Stimulated activated naive CD8-positive, alpha-beta T cell treated with anti-CD3 and anti-CD28 coated beads, Interleukin-15, amount 100 ng/mL, for 72 hours (primary cell): ENCODE results near the gene CHRDL1.
"Not testable (repeated sequence)": the region's sequence is repeated elsewhere in the genome, so short reads cannot be mapped to it uniquely, and the experiment has no call there.

Experiments
- ATAC-seq: fragments of 150-1000 bp; cut with Tn5 transposase; 2 replicates; pipeline ENCODE4 v1.10.0; 2021; ENCODE audit warnings: mild to moderate bottlenecking, moderate library complexity
- DNase-seq, 2 donors: peaks; one replicate each; pipeline ENCODE4 v3.0.0; 2021 to 2022
- H3K27ac Mint-ChIP-seq, 2 donors: one replicate each; pipeline ENCODE4 v1.8.0; 2022; ENCODE audit warnings: mild to moderate bottlenecking in 2 of 2, mixed read lengths in 2 of 2, moderate library complexity in 2 of 2
- H3K27me3 Mint-ChIP-seq: one replicate; pipeline ENCODE4 v1.8.0; 2022; ENCODE audit warnings: mixed read lengths
- H3K4me1 Mint-ChIP-seq: one replicate; pipeline ENCODE4 v1.8.0; 2022; ENCODE audit warnings: mild to moderate bottlenecking, mixed read lengths
- H3K4me3 Mint-ChIP-seq, 2 donors: one replicate each; pipeline ENCODE4 v1.8.0; 2022; ENCODE audit warnings: mild to moderate bottlenecking in 2 of 2, mixed read lengths in 2 of 2, moderate library complexity in 1 of 2
- H3K9me3 Mint-ChIP-seq, 2 donors: one replicate each; pipeline ENCODE4 v1.8.0; 2022; ENCODE audit warnings: mixed read lengths in 2 of 2

Gene CHRDL1, protein sequence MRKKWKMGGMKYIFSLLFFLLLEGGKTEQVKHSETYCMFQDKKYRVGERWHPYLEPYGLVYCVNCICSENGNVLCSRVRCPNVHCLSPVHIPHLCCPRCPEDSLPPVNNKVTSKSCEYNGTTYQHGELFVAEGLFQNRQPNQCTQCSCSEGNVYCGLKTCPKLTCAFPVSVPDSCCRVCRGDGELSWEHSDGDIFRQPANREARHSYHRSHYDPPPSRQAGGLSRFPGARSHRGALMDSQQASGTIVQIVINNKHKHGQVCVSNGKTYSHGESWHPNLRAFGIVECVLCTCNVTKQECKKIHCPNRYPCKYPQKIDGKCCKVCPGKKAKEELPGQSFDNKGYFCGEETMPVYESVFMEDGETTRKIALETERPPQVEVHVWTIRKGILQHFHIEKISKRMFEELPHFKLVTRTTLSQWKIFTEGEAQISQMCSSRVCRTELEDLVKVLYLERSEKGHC

DNA sequence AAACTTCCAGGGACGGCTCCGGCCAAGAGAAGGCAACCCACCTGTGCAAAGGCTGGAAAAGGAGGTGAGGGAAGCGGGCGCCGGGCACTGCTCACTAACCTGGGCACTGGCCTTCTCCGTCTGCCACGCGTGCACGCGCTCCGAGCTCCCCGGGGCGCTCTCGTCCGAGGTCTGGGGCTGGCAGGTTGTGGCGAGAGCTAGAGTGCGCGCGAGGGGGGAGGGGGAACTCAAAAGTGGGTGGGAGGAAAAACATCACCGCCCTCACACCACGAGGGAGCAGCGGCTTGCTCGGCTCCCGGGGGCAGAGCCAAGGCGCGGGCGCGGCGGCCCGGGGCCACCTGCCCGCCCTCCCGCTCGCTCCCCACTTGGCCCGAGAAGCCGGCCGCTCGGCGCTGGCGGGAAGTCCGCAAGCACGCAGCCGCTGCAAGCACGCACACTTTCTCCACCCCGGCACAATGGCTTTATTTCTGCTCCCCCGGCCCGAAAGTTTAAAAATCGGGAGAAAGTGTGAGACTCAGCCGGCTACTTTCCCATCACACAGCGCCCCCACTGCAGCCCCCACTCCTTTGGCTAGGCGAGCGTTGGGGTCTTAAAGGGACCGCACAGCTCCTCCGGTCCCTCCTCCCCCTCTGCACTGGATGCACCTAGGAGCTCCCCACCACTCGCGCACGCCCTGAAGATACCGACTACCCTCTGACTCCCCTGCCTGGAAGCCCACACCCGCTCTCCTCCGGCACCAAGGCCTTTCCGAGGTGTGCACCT lies at the start of gene CHRDL1:
CHRDL1 (minus strand) TSS at position 173 of the 762 bp plus-strand sequence. CDS start 3,636 bp downstream, outside the sequence.
- no peak for DNase-seq
- H3K4me3 Mint-ChIP-seq = peak within 1 kb of the TSS; percentile 50 to 54
- H3K4me1 Mint-ChIP-seq = peaks cover 6% of the 10 kb centered on the region
- no peaks in the 10 kb centered on the region for H3K9me3 Mint-ChIP-seq
- peaks cover 23% of the 10 kb centered on the region for H3K27me3 Mint-ChIP-seq
- peak; percentile 43 for ATAC-seq
- H3K27ac Mint-ChIP-seq = no peak within 1 kb of the TSS

DNA sequence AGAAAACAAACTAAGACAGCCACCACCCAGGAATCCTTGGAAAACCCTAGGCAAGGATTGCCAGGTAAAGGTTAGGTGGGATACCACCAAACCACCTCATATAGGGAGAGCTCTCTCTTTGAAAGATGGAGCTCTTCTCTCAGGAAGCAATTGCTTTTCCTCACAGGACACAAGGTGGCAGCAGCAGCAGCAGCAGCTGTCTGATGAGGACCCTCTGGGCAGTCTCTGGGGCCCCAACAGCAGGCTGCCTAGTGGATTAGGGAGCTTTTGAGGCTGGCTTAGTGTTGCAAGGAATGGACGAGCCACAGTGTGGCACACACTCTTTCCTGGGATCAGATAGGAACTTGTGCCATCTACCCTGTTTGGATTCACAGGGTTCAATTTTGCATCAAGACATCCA lies 41.4 kb upstream of the CHRDL1 start:
- DNase-seq = no peak
- ATAC-seq = no peak
- Mint-ChIP-seq H3K27ac (no peak overlapping the region), H3K4me3 (no peak overlapping the region), H3K27me3 (no peaks in the 10 kb centered on the region), H3K9me3 (no peaks in the 10 kb centered on the region), H3K4me1 (no peaks in the 10 kb centered on the region)

DNA sequence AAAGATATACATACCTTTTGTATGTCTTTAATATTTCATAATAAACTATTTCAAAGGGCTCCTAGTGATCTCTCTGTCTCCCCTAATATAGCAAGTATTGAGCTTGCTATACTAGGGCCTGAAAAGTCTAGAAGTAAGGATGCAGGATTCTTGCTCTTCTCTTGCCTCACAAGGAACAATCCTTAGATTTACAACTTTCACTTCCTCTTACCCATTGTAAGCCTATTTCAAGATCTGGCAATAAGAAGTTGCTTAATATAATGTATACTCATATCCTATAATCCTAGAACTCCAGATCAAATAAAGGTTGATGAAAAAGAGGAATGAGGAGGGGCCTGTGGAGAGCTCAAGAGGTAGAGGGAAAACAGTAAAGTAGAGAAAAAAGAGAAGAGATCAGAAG lies 40.8 kb upstream of the CHRDL1 start:
- no peaks in the 10 kb centered on the region for H3K9me3 Mint-ChIP-seq
- H3K4me3 Mint-ChIP-seq = no peak overlapping the region

DNA sequence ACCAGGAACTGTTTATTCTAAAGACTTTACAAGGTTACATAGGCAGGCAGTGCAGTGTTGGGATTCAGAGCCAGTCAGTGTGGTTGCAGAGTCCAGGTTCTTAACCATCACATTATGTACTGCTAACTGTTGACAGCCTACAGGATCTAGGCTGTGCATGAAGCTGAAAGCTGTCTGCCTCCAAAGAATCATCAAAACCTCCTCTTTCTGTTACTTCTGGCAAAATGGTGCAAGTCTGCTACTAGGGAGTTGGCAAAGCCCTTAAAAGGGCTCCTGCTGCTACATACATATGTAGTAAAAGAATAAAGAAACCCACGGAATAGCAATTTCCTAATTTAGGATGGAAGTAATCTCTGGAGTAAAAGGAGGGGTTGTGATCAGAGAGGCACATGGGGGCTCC lies 40.4 kb upstream of the CHRDL1 start:
- no peaks in the 10 kb centered on the region for H3K9me3 Mint-ChIP-seq
- ATAC-seq (no peak), DNase-seq (no peak)
- H3K4me3 Mint-ChIP-seq = no peak overlapping the region
- no peak overlapping the region for H3K27ac Mint-ChIP-seq
- H3K27me3 Mint-ChIP-seq = no peaks in the 10 kb centered on the region
- no peaks in the 10 kb centered on the region for H3K4me1 Mint-ChIP-seq

More for the DNA sequence above, 40.8 kb upstream of the CHRDL1 start:
- Mint-ChIP-seq H3K27me3 (no peaks in the 10 kb centered on the region), H3K27ac (no peak overlapping the region), H3K4me1 (no peaks in the 10 kb centered on the region)
- ATAC-seq (no peak), DNase-seq (no peak)

DNA sequence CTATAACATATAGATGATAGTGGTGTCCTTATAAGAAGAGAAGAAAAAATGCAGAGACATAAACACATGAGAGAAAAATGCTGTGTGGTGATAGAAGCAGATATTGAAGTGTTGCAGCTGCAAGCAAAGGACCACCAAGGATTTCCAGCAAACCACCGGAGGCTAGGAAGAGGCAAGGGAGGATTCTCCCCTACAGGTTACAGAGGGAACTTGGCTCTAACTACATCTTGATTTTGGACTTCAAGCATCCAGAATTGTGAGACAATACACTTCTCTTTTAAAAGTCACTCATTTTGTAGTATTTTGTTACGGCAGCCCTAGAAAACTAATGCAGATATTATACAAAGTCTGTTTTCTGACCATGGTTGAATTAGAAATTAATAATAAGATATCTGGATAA lies 30.4 kb upstream of the CHRDL1 start:
- H3K27me3 Mint-ChIP-seq = no peaks in the 10 kb centered on the region
- no peaks in the 10 kb centered on the region for H3K9me3 Mint-ChIP-seq
- no peak for ATAC-seq

DNA sequence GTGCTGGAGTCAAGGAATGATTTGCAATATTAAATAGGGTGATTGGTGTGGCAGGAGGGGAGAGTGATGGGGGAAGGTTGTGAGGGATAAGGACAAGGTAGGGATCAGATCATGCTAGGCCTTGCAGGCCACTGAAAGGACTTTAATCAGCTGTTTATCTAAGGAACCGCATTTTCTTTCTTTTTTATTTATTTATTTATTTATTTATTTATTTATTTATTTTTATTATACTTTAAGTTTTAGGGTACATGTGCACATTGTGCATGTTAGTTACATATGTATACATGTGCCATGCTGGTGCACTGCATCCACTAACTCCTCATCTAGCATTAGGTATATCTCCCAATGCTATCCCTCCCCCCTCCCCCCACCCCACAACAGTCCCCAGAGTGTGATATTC lies 20.9 kb upstream of the CHRDL1 start:
- ATAC-seq, H3K9me3 Mint-ChIP-seq, DNase-seq, H3K27me3 Mint-ChIP-seq, H3K4me1 Mint-ChIP-seq, H3K27ac Mint-ChIP-seq, H3K4me3 Mint-ChIP-seq: not testable (repeated sequence)

More for the DNA sequence above, 30.4 kb upstream of the CHRDL1 start:
- H3K4me1 Mint-ChIP-seq = no peaks in the 10 kb centered on the region
- no peak overlapping the region for H3K4me3 Mint-ChIP-seq
- no peak for DNase-seq
- no peak overlapping the region for H3K27ac Mint-ChIP-seq

DNA sequence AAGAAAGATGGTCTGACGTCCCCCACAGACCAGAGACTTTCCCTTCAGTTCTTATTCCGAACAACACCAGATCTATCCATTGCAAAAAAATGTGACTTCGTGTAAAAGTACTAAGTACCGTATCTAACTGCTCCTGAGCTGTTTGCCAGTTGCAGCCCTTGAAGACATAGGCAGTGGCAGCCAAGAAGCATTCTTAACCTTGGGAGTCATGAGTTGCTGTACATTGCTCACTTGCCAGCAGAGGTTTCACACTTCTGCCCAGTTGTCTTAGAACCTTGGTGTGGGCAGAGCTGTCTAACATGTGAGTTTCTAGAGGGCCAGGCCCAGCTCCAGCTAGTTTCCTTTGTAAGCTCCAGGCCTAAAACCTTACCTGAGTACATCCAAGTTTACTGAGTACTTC lies 10.5 kb upstream of the CHRDL1 start:
- no peak overlapping the region for H3K4me3 Mint-ChIP-seq
- H3K4me1 Mint-ChIP-seq = no peaks in the 10 kb centered on the region
- H3K27me3 Mint-ChIP-seq = no peaks in the 10 kb centered on the region
- ATAC-seq (no peak), DNase-seq (no peak)
- no peak overlapping the region for H3K27ac Mint-ChIP-seq
- H3K9me3 Mint-ChIP-seq = no peaks in the 10 kb centered on the region

DNA sequence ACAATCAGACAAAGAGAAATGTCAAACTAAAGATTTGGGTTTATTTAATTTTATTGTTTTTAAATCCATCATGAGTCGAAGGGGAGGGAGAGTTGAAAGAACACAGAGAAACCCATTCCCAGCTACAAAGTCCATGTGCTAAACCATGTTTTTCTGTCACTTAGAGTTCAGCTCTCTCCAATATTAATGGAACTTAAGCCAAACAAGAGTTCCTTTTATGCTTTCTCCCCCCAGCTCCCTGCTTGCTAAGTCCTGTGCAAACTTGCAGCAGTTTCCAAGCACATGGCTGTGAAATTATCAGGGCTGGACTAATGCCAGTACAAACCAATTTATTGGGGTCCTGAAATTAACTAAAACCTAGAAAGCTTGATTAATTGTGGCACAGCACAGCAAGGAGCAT lies 9.7 kb upstream of the CHRDL1 start:
- no peak for ATAC-seq
- no peak overlapping the region for H3K4me3 Mint-ChIP-seq
- H3K27me3 Mint-ChIP-seq = no peaks in the 10 kb centered on the region
- no peak for DNase-seq
- H3K9me3 Mint-ChIP-seq = no peaks in the 10 kb centered on the region
- H3K4me1 Mint-ChIP-seq = no peaks in the 10 kb centered on the region
- H3K27ac Mint-ChIP-seq = no peak overlapping the region

DNA sequence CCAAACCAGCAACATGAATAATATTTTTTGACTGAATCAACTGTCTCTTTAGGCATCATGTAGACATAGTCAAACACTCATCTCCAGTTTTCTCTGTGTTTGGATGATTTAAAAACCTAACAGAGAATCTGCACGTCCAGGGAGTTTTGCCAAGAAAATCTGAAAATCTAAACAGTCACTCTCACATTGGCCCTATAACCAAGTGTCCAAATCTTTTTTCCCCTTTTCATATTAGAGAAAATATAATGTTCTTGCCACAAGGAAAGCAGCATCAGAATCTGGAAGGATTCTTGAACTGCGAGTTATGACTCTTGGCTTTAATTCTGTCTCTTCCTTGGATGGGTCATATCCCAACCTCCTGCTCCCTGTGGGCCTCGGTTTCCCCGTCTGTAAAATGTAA lies 8.8 kb upstream of the CHRDL1 start:
- Mint-ChIP-seq H3K9me3 (no peaks in the 10 kb centered on the region), H3K4me3 (no peak overlapping the region), H3K27me3 (no peaks in the 10 kb centered on the region), H3K4me1 (no peaks in the 10 kb centered on the region), H3K27ac (no peak overlapping the region)
- no peak for DNase-seq
- ATAC-seq = no peak

DNA sequence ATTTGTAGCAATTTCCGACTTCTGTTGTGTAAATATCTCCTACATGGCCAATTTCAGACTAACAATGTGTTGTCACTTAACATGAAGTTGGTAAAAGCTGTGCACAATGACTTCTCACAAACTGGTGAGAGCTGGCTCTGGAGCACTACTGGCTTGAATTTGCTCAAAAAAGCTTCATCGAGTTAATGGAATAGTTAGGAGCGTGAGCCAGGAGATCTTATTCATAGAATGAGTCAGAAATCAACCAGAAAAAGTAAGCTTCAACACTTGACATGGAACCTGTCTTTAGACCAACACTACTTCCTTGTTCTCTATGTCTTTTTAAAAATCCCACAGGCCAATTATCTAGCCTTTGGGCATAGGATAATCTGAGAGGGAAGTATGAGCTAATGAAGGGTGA lies 7.9 kb upstream of the CHRDL1 start:
- DNase-seq (no peak), ATAC-seq (no peak)
- no peaks in the 10 kb centered on the region for H3K9me3 Mint-ChIP-seq
- peaks cover 3% of the 10 kb centered on the region for H3K27me3 Mint-ChIP-seq
- no peak overlapping the region for H3K27ac Mint-ChIP-seq
- H3K4me3 Mint-ChIP-seq = no peak overlapping the region
- H3K4me1 Mint-ChIP-seq = no peaks in the 10 kb centered on the region

DNA sequence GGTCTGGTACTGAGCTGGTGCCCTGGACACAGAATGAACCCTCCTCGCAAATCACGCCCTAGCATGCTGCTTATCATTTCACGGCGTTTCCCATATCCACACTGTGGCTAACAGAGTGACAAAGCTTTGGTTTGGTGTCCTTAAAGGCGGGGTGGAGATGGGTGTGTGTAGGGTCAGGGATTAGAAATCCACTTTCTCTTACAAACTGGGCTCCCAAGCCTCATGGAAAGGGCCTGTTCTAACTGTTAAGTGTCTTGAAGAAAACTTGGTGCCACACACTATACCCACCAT lies 735 bp upstream of the CHRDL1 start:
- DNase-seq (no peak), ATAC-seq (no peak)
- Mint-ChIP-seq H3K27ac (no peak overlapping the region), H3K4me3 (peak overlapping the region; percentile 37 to 50), H3K9me3 (no peaks in the 10 kb centered on the region), H3K27me3 (peaks cover 23% of the 10 kb centered on the region), H3K4me1 (peaks cover 6% of the 10 kb centered on the region)

DNA sequence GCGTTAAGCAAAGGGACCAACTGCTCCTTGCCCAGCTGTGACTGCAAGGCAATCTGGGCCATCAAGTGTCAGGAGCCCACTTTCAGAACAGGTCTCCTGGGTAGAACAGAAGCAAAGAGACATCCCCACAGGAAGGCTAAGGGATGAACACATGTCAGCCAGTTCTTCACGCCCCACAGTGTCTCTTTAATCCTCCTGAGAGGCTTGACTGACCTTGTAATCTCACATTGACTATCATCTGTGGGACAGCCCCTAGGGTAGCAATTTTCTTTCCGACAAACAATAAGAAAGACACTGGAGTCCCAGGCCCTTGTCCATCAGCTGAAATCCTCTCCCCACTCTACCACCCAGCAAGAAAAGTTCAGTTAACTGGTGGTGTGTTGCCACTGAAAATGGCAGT lies 1.0 kb downstream of the CHRDL1 start:
- no peak for ATAC-seq
- no peak overlapping the region for H3K4me3 Mint-ChIP-seq
- H3K9me3 Mint-ChIP-seq = no peaks in the 10 kb centered on the region
- H3K27ac Mint-ChIP-seq = no peak overlapping the region
- DNase-seq = no peak
- H3K4me1 Mint-ChIP-seq = peaks cover 6% of the 10 kb centered on the region
- peaks cover 23% of the 10 kb centered on the region for H3K27me3 Mint-ChIP-seq

DNA sequence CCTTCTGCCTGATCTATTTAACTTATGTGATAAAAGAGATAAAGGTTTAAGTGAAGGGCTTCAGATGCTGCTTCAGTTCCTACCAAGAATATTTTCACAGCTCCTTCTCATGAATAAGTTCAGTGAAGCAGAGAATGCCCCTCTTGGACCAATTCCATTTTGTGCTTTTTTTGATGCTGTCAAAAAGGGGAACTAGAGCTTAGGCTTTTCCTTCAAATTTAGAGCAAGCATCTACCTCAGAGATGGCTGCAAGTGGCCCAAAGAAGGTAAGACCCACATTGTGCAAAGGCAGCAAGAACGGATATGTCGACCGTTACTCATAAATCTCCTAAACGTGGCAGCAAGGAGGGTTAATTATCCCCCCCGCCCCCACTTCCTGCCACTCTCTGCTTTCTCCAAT lies 4.5 kb downstream of the CHRDL1 start:
- Mint-ChIP-seq H3K4me3 (no peak overlapping the region), H3K27ac (no peak overlapping the region), H3K4me1 (peaks cover 2% of the 10 kb centered on the region), H3K9me3 (no peaks in the 10 kb centered on the region), H3K27me3 (peaks cover 11% of the 10 kb centered on the region)
- DNase-seq = no peak
- no peak for ATAC-seq

DNA sequence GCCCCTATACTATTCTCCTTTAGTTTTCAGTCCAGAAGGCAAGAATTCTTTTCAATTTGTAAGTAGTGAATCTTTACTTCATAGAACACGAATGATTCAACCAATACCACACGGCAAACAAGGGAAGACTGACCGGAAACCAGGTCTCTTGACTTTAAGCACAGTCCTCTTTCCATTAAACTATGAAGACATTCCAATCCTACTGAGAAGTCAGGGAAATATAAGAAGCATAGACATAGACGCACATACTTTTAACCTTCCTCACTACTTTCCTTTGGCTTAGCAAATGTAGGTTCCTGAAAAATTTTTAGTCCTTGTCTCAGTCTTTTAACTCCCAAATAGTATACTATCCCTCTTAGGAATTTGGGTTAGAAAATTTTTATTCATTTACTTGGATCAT lies 9.1 kb downstream of the CHRDL1 start:
- H3K4me3 Mint-ChIP-seq = no peak overlapping the region
- H3K9me3 Mint-ChIP-seq = no peaks in the 10 kb centered on the region
- H3K27me3 Mint-ChIP-seq = no peaks in the 10 kb centered on the region
- no peaks in the 10 kb centered on the region for H3K4me1 Mint-ChIP-seq
- no peak overlapping the region for H3K27ac Mint-ChIP-seq
- no peak for ATAC-seq
- no peak for DNase-seq

DNA sequence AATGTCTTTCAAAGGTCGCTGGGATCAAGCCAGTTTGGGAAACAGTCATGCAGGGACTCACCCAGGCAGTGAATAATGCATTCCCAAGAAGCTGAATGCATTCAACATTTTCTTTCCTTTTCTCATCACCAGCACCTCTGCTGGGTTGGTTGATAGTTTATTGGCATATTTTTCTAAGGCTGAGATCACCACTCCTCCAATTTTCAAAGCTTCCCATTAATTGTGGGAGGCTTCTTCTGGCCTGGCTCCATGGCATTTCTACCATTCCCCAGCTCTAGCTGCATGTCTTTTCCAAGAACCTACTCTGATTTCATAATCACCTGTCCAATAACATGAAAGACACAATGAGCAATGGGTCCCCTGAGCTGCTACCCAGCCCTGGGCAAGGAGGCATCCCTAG lies 35.8 kb downstream of the CHRDL1 start:
- no peak overlapping the region for H3K4me3 Mint-ChIP-seq

DNA sequence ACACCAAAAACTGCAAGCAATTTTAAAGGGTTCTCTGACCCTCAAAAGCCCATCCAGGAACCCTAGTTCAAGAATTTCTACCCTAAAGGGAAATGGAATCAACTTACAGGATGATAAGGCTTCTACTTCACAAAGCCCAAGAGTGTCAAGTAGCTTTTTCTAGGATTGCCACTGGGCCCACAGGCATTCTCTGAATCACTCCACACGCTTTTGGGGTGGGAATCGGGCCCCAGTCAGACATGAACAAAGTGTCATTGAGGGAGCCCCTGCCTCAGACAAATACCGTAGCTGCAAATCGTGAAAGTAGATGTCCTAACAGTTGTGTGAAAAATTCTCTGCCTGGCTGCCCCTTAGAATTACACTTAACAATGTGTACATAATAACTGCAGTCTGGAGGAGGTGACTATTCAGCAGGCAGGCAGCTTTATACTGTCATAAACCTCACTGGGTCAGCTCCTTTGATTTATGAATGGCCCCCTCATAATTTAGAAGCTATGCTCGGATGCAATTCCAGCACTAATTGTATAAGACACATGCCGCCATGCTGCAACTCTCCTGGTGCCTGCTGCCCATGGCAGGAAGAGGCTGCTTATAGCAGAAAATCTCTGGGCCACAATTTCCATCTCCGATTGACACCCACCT lies 36.7 kb downstream of the CHRDL1 start:
- ATAC-seq (no peak), DNase-seq (no peak)
- Mint-ChIP-seq H3K4me1 (no peaks in the 10 kb centered on the region), H3K27me3 (no peaks in the 10 kb centered on the region), H3K4me3 (no peak overlapping the region), H3K9me3 (no peaks in the 10 kb centered on the region), H3K27ac (no peak overlapping the region)

More for the DNA sequence above, 35.8 kb downstream of the CHRDL1 start:
- H3K27ac Mint-ChIP-seq = no peak overlapping the region
- H3K4me1 Mint-ChIP-seq = no peaks in the 10 kb centered on the region
- no peaks in the 10 kb centered on the region for H3K9me3 Mint-ChIP-seq
- no peaks in the 10 kb centered on the region for H3K27me3 Mint-ChIP-seq
- ATAC-seq (no peak), DNase-seq (no peak)
